HepG2 (cell line): Measurements from ENCODE around the gene ATP11A.

Source experiments
- CHD2 ChIP-seq: IDR thresholded peaks from 2 replicates; pipeline ENCODE4 v1.6.1; 2011; ENCODE audit warnings: low read depth, low read length, improper control_type of control experiment
- CTCF ChIP-seq: sonication (generic); formaldehyde crosslinking; IDR thresholded peaks from 2 replicates; pipeline ENCODE4 v1.5.0; 2020; ENCODE audit warnings: mild to moderate bottlenecking, missing genetic modification reagents, moderate library complexity
- POLR2A ChIP-seq, 2 experiments: IDR thresholded peaks; 2 replicates each; pipeline ENCODE4 v1.6.1; 2011; ENCODE audit warnings: low read depth in 2 of 2, low read length in 2 of 2, mild to moderate bottlenecking in 1 of 2, moderate library complexity in 1 of 2; ENCODE audit not compliant: insufficient read depth in 1 of 2
- SAFB2 ChIP-seq: sonication (generic); formaldehyde crosslinking; IDR thresholded peaks from 2 replicates; pipeline ENCODE4 v1.5.1; 2020; ENCODE audit warnings: missing genetic modification reagents, low read depth, mild to moderate bottlenecking, borderline replicate concordance
- ZBTB7A ChIP-seq: sonication (generic); formaldehyde crosslinking; IDR thresholded peaks from 2 replicates; pipeline ENCODE4 v1.8.0; 2022; ENCODE audit warnings: mild to moderate bottlenecking, missing genetic modification reagents

- TF ChIP-seq SAFB2 (CRISPR knock-in tag) (no peak), POLR2A (IDR thresholded peaks at IDR 0.05; ENCODE audit: insufficient read depth in 1 of 2, low read depth in 2 of 2, low read length in 2 of 2) (no peak), CTCF (CRISPR knock-in tag) (no peak), CHD2 (no peak), ZBTB7A (CRISPR knock-in tag) (no peak)
Measured at GRCh38 chr13:112903071-112903577, 213.3 kb downstream of the ATP11A start.
